A673 (cell line): ENCODE results near the gene RPL29. TPM values are rescaled to one million over a fixed set of nuclear protein-coding genes. Genes with fewer than 3 reads are reported as not detected.
A peak's percentile ranks its signal among the peaks of the same experiment; 100 is the strongest.

Experiments used
- BruUV-seq: library from RNA; stranded (reverse); fragments of 400-500 nt; replicated peaks from 2 replicates; lab custom pipeline; 2021; lab: Mats Ljungman, UMichigan
- CTCF ChIA-PET: fragments of 300-600 bp; sonication (Branson Sonifier 250); formaldehyde crosslinking; loops from one replicate; lab custom pipeline; 2022; ENCODE audit warnings: antibody characterized with exemption; lab: Charles Lee
- POLR2A ChIA-PET: fragments of 300-600 bp; sonication (Branson Sonifier 250); formaldehyde crosslinking; loops from one replicate; lab custom pipeline; 2022; ENCODE audit warnings: antibody characterized with exemption; ENCODE audit not compliant: low non-redundant PET; lab: Charles Lee
- DNase-seq: peaks from one replicate; pipeline ENCODE4 v3.0.0-alpha.2; 2015; ENCODE audit warnings: low spot score
- H3K27ac ChIP-seq: fragments of 200-600 bp; sonication (generic); 2 replicates; pipeline ENCODE4 v1.5.1; 2016; ENCODE audit warnings: mixed run types, low read depth, mild to moderate bottlenecking, mixed read lengths, antibody characterized with exemption, low read length; ENCODE audit not compliant: poor library complexity, severe bottlenecking
- H3K27me3 ChIP-seq: fragments of 200-600 bp; sonication (generic); replicated peaks from 2 replicates; pipeline ENCODE4 v1.6.1; 2017; ENCODE audit warnings: mixed run types, low read depth, mild to moderate bottlenecking, mixed read lengths, antibody characterized with exemption, low read length; ENCODE audit not compliant: insufficient read depth, poor library complexity
- H3K36me3 ChIP-seq: fragments of 200-600 bp; sonication (generic); 2 replicates; pipeline ENCODE4 v1.6.1; 2016; ENCODE audit warnings: mixed run types, mild to moderate bottlenecking, mixed read lengths, antibody characterized with exemption, low read length; ENCODE audit not compliant: insufficient read depth, poor library complexity, severe bottlenecking
- H3K4me1 ChIP-seq: fragments of 200-600 bp; sonication (generic); 2 replicates; pipeline ENCODE4 v1.6.1; 2017; ENCODE audit warnings: mixed run types, mild to moderate bottlenecking, mixed read lengths, antibody characterized with exemption, low read length; ENCODE audit not compliant: insufficient read depth, poor library complexity, severe bottlenecking
- H3K4me3 ChIP-seq: fragments of 200-600 bp; sonication (generic); 2 replicates; pipeline ENCODE4 v1.5.1; 2016; ENCODE audit warnings: low read depth, mixed run types, mild to moderate bottlenecking, mixed read lengths, low read length; ENCODE audit not compliant: poor library complexity, severe bottlenecking
- H3K9me3 ChIP-seq: fragments of 200-600 bp; sonication (generic); 2 replicates; pipeline ENCODE4 v1.6.1; 2016; ENCODE audit warnings: mixed run types, low read depth, mild to moderate bottlenecking, mixed read lengths, antibody characterized with exemption, low read length; ENCODE audit not compliant: poor library complexity, severe bottlenecking
- CTCF ChIP-seq: fragments of 300-800, 200-600 bp; sonication (generic); conservative IDR thresholded peaks from 2 replicates; pipeline ENCODE4 v1.5.1; 2017; ENCODE audit warnings: low read depth, mild to moderate bottlenecking, antibody characterized with exemption, low read length, moderate library complexity, mixed read lengths
- EZH2 ChIP-seq: fragments of 200-600 bp; sonication (generic); IDR thresholded peaks from 2 replicates; pipeline ENCODE4 v1.6.1; 2017; ENCODE audit warnings: borderline replicate concordance, low read depth, mild to moderate bottlenecking, mixed read lengths, antibody characterized with exemption, low read length; ENCODE audit not compliant: poor library complexity, severe bottlenecking
- intact Hi-C: fragments of 100-400 bp; cut with micrococcal nuclease; formaldehyde crosslinking; loops from one replicate; pipeline ENCODE4 v1.10.0; 2022; ENCODE audit not compliant: unreplicated experiment
- total RNA-seq: library from RNA; stranded (reverse); gene quantifications from 2 replicates; pipeline ENCODE4 v1.2.3, GENCODE V29; 2021

RPL29 gene
- total RNA-seq, 1 experiment from 2014 or later = 624 TPM

- Histone ChIP-seq H3K27me3 (no peaks in the 10 kb centered on the region), H3K27ac (no peak overlapping the region), H3K4me1 (no peaks in the 10 kb centered on the region), H3K9me3 (no peaks in the 10 kb centered on the region), H3K4me3 (no peak overlapping the region), H3K36me3 (no peaks in the 10 kb centered on the region)
- POLR2A ChIA-PET = no interaction called here
- intact Hi-C loops = no loop called here
- TF ChIP-seq CTCF (no peak), EZH2 (no peak)
- BruUV-seq = no TSS peak
- DNase-seq = no peak
- CTCF ChIA-PET = no interaction called here
These were observed 36.8 kb downstream of the RPL29 start for GRCh38 chr3:51958603-51959521.

GRCh38 chr3:51957520-51958205, 38.0 kb downstream of the RPL29 start:
- Histone ChIP-seq H3K9me3 (no peaks in the 10 kb centered on the region), H3K27me3 (no peaks in the 10 kb centered on the region), H3K27ac (no peak overlapping the region), H3K4me3 (no peak overlapping the region), H3K4me1 (no peaks in the 10 kb centered on the region), H3K36me3 (no peaks in the 10 kb centered on the region)
- TF ChIP-seq CTCF = no peak
- TF ChIP-seq EZH2 = no peak
- no TSS peak for BruUV-seq
- ChIA-PET CTCF (no interaction called here), POLR2A (interaction anchor here (0.6 kb wide), 1 partner anchor 573 kb away, joined by 5 read pairs; the partner anchor contains the start of gene MANF)
- DNase-seq = no peak
- intact Hi-C loops = no loop called here

- H3K4me3 ChIP-seq = peak overlapping the region; percentile 34
- no TSS peak for BruUV-seq
- ChIA-PET CTCF (no interaction called here), POLR2A (no interaction called here)
- no peaks in the 10 kb centered on the region for H3K4me1 ChIP-seq
- no peaks in the 10 kb centered on the region for H3K27me3 ChIP-seq
- DNase-seq = peak; percentile 51
- intact Hi-C loops = no loop called here
- no peaks in the 10 kb centered on the region for H3K36me3 ChIP-seq
- no peak overlapping the region for H3K27ac ChIP-seq
- no peaks in the 10 kb centered on the region for H3K9me3 ChIP-seq
- TF ChIP-seq EZH2 (no peak), CTCF (peak; percentile 51)
These were observed 39.6 kb downstream of the RPL29 start for GRCh38 chr3:51955893-51956770.
